Rectal smooth muscle tissue (tissue), 1 donor: ENCODE results near the gene OR5AC2.

Source experiments
- H3K27ac ChIP-seq: one replicate; pipeline ENCODE4 v1.7.0; 2013; ENCODE audit warnings: low read depth, low read length, inconsistent platforms
- H3K27me3 ChIP-seq: one replicate; pipeline ENCODE4 v1.7.0; 2013; ENCODE audit warnings: low read length; ENCODE audit not compliant: control insufficient read depth, insufficient read depth
- H3K36me3 ChIP-seq: one replicate; pipeline ENCODE4 v1.7.0; 2013; ENCODE audit warnings: low read length; ENCODE audit not compliant: control insufficient read depth, insufficient read depth
- H3K4me1 ChIP-seq: one replicate; pipeline ENCODE4 v1.7.0; 2013; ENCODE audit warnings: low read length; ENCODE audit not compliant: control insufficient read depth, insufficient read depth
- H3K4me3 ChIP-seq: one replicate; pipeline ENCODE4 v1.7.0; 2013; ENCODE audit warnings: low read length
- H3K9ac ChIP-seq: one replicate; pipeline ENCODE4 v1.7.0; 2013; ENCODE audit warnings: low read length

The OR5AC2 gene

DNA sequence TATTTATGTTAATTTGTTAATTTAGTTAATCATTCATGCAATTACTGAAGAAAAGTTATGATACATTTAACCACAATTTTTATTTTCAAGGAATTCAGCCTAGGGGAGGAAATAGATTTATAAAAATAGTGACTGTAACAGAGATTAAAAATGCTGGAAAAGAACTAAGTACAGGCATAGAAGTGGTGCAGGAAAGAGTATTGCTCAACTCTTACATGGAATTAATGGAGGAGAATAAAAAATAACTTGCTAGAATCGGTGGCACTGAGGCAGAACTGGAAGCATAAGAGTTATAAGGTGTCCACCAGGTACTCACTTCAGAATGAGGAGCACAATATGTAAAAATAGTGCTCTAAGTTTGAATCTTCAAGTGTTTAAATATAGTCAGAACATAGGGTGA, 13.5 kb upstream of the OR5AC2 start:
- Histone ChIP-seq H3K9ac (no peak overlapping the region), H3K36me3 (no peaks in the 10 kb centered on the region), H3K27ac (no peak overlapping the region), H3K4me3 (no peak overlapping the region), H3K27me3 (no peaks in the 10 kb centered on the region), H3K4me1 (no peaks in the 10 kb centered on the region)

DNA sequence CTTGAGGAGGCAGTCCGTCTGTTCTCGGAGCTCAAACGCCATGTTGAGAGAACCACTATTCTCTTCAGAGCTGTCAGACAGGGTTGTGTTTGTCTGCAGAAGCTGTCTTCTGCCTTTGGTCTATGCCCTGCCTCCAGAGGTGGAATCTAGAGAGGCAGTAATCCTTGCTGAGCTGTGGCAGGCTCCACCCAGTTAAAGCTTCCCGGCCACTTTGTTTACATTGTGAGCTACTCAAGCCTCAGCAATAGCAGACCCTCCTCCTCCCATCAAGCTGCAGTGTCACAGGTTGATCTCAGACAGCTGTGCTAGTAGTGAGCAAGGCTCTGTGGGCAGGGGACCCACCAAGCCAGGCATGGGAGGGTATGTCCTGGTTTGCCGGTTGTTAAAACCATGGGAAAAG, 8.9 kb downstream of the OR5AC2 start:
- no peaks in the 10 kb centered on the region for H3K4me1 ChIP-seq
- no peaks in the 10 kb centered on the region for H3K27me3 ChIP-seq
- H3K36me3 ChIP-seq = no peaks in the 10 kb centered on the region
- no peak overlapping the region for H3K27ac ChIP-seq
- H3K9ac ChIP-seq = no peak overlapping the region
- H3K4me3 ChIP-seq = no peak overlapping the region

DNA sequence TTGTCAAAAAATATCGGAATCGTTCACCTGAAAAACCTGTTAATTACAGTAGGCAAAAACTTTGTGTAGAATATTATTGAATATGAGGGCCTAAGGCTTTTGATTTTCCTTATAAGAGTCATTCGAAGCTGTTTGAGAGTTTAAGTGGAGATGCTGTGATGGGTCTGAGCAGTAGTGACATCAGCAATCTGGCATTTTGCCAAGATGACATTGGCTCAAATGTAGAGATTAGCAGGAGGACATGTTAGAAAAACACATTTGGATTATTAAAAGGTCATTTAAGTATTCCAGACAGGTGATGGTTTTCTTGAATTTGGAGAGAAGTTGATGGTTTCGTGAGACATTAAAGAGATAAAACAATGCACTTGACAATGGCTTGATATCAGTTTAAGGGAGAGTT, 12.9 kb downstream of the OR5AC2 start:
- Histone ChIP-seq H3K27me3 (no peaks in the 10 kb centered on the region), H3K36me3 (no peaks in the 10 kb centered on the region), H3K4me3 (no peak overlapping the region), H3K27ac (no peak overlapping the region), H3K9ac (no peak overlapping the region), H3K4me1 (no peaks in the 10 kb centered on the region)

DNA sequence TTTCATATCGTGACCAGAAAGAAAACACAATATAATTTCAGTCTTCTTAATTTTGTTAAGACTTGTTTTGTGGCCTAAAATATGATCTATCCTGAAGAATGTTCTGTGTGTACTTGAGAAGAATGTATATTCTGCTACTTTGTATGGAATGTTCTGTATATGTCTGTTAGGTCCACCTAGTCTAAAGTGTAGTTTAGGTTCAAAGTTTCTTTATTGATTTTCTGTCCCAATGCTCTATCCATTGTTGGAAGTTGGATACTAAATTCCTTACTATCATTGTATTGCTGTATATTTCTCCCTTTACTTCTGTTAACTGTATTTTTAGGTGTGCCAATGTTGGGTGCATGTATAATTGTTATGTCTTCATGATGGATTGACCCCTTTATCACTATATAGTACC, 21.2 kb downstream of the OR5AC2 start:
- no peaks in the 10 kb centered on the region for H3K4me1 ChIP-seq
- H3K4me3 ChIP-seq = no peak overlapping the region
- H3K27me3 ChIP-seq = no peaks in the 10 kb centered on the region
- no peaks in the 10 kb centered on the region for H3K36me3 ChIP-seq
- no peak overlapping the region for H3K27ac ChIP-seq
- H3K9ac ChIP-seq = no peak overlapping the region

DNA sequence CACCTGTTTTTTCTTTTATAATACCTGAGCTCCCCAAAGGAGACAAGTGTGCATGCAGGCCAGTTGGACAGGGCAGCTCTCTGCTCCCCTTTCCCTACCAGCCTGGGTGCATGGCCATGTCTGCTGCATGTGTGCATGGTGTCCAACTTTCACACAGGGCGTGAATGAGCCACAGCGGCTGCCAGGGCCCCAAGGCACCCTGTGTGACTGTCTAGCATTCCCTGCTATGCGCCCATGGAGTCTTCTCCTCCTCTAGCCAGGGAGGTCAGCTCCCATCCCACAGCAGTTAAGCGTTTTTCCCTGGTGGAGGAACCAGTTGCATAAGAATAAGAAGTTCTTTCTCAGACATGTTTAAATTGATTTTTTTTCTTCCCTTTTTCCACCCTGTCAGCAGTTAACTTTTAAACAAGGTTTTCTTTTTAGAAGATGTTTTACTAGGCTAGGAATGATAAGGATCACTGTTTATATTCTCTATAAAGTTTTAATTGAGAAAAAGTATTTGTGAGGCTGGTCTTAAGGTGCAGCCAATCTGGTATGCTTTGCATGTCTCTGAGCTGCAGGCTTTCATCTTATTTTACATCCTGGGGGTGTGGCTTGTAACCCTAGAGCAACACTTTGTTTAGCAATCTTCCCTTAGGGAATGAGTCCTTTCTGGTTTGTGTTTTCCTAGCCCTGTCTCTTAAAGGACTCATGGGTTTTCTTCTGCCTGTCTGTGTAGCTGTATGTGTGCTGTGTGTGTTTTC, 23.0 kb downstream of the OR5AC2 start:
- H3K9ac ChIP-seq = no peak overlapping the region
- H3K36me3 ChIP-seq = no peaks in the 10 kb centered on the region
- H3K27ac ChIP-seq = no peak overlapping the region
- H3K4me3 ChIP-seq = no peak overlapping the region
- H3K27me3 ChIP-seq = no peaks in the 10 kb centered on the region
- no peaks in the 10 kb centered on the region for H3K4me1 ChIP-seq

DNA sequence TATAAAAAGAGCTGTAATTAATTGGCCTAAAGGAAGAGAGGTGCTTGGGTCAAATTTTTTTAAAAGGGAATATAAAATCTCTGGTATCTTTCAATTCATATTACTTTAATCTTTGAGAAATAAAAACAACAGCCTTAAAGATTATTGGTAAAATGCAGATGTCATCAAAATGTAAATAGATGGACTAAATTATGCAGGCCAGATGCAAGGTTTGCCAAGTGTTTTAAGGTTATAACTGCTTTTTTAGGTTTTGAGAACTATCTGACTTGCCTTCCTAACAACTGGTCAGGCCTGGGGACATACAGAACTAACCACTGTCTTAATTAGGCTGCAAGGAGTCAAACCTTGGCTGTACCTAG, 23.6 kb downstream of the OR5AC2 start:
- Histone ChIP-seq H3K4me1 (no peaks in the 10 kb centered on the region), H3K27ac (no peak overlapping the region), H3K9ac (no peak overlapping the region), H3K27me3 (no peaks in the 10 kb centered on the region), H3K4me3 (no peak overlapping the region), H3K36me3 (no peaks in the 10 kb centered on the region)

DNA sequence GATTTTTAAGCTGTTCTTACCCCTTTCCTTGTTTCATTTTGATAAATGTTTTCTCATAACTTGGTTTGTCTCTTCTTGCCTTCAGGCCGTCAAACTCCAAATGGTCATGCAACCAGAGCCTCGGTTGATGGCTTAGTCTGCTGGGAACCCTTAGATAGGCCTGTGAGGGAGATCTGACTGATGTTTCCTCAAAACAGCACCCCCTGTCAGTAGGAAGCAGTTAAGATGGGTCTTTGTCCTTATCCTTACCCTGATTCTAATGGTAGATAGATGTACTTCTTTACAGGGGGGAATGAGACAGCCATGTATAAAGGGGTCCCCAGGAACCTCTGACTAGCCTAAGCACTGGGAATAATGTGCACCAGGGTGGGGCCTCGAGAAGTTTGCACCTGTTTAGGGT, 27.3 kb downstream of the OR5AC2 start:
- no peak overlapping the region for H3K4me3 ChIP-seq
- H3K27me3 ChIP-seq = no peaks in the 10 kb centered on the region
- no peaks in the 10 kb centered on the region for H3K4me1 ChIP-seq
- no peak overlapping the region for H3K9ac ChIP-seq
- H3K27ac ChIP-seq = no peak overlapping the region
- H3K36me3 ChIP-seq = no peaks in the 10 kb centered on the region

DNA sequence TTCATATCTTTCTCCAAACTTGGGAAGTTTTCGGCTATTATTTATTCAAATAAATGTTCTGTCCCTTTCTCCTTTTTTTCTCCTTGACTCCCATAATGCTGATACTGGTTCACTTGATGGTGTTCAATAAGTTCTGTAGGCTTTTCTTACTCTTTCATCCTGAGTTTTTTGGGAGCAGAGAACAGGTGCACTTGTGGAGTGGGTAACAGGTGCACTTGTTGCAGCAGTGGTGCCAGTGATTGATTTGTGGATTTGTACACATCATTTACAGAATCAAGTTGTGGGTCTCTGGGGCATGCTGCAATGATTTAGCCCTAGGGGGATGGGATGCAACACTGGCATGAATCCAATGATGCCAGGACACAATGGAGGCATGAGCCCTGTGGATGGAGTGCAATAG, 28.7 kb downstream of the OR5AC2 start:
- no peak overlapping the region for H3K9ac ChIP-seq
- no peak overlapping the region for H3K4me3 ChIP-seq
- no peaks in the 10 kb centered on the region for H3K4me1 ChIP-seq
- H3K27ac ChIP-seq = no peak overlapping the region
- H3K27me3 ChIP-seq = no peaks in the 10 kb centered on the region
- no peaks in the 10 kb centered on the region for H3K36me3 ChIP-seq

DNA sequence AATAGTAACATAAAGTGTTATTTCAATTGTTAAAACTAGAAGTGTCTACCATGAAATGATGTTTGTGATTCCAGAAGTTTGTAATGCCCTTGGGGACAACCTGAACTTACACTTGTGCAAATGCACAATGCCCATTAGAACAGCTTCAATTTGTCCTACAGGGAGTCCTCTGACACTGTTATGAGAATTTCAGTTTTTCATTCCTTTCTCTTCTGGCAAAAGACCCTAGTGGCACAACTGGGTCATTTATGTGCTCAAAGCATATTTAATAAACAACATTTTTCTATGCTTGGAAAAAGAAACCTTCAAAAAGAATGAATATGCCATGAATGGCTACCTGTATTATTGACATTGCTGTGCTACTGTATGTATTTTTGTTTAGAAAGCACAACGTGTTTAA, 43.4 kb downstream of the OR5AC2 start, which contains the start of gene OR5H1:
Gene OR5H1, plus strand, starts transcription at position 301 of the 400 bp plus-strand sequence. CDS start 1,977 bp downstream, outside the sequence.
- Histone ChIP-seq H3K4me3 (no peak within 1 kb of the TSS), H3K36me3 (no peaks in the 10 kb centered on the region), H3K4me1 (no peaks in the 10 kb centered on the region), H3K27ac (no peak within 1 kb of the TSS), H3K27me3 (no peaks in the 10 kb centered on the region), H3K9ac (no peak within 1 kb of the TSS)

DNA sequence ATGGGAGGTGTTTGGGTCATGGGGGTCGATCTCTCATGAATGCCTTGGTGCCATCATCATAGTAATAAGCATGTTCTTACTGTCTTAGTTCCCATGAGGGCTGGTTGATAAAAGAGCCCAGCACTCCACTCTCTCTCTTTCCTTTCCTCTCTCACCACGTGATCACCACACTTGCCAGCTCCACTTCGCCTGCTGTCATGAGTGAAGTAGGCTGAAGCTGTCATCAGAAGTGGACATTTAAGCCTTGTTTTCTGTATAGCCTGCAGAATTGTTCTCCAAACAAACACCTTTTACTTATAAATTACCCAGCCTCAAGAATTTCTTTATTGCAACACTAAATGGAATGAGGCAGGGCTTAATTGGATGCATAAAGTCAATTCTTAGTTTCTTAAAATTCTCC, 49.7 kb downstream of the OR5AC2 start:
- Histone ChIP-seq H3K4me3 (no peak overlapping the region), H3K27ac (no peak overlapping the region), H3K4me1 (no peaks in the 10 kb centered on the region), H3K27me3 (no peaks in the 10 kb centered on the region), H3K9ac (no peak overlapping the region), H3K36me3 (no peaks in the 10 kb centered on the region)
